ENCODE data around the gene DDX31.

The DDX31 gene

DNA sequence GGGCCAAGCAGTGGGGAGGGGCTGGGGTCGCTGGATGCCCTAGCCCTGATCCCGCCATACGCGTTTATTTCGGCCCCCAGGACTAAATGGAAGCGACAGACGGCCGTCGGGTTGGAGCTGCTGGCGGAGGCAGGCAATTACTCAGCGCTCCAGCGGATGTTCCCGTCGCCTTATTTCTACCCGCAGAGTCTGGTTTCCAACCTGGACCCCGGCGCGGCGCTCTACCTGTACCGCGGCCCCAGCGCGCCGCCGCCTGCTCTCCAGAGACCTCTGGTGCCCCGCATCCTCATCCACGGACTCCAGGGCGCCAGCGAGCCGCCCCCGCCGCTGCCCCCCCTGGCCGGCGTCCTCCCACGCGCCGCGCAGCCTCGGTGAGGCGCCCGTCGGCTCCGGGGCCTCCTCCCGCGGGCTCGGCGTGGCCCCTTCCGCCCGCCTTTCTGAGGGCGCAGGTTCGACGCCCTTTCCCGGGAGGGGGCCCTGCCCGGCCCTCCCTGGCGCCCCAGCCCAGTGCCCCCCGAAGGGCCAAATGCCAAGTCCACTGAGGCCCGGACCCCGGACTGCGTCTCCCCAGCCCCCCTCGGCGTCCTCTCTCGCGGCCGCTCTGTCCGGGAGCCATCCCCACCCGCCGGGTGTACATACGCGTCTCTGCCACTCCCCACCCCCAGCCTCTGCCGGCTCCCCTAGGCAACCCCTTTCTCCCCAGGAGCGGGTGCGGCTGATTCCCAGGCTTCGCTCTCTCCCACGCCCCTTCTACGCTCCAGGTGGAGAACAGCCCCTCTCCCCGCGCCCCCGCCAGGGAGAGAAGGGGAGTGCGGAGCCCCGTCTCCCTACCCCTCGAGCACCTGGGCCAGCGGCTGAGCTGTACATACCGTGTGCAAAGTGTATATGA lies 80.4 kb downstream of the DDX31 start:
- H3K4me3 ChIP-seq (ENCODE audit: low read depth, low read length), result no peak overlapping the region
- TF ChIP-seq, protein P1, sequence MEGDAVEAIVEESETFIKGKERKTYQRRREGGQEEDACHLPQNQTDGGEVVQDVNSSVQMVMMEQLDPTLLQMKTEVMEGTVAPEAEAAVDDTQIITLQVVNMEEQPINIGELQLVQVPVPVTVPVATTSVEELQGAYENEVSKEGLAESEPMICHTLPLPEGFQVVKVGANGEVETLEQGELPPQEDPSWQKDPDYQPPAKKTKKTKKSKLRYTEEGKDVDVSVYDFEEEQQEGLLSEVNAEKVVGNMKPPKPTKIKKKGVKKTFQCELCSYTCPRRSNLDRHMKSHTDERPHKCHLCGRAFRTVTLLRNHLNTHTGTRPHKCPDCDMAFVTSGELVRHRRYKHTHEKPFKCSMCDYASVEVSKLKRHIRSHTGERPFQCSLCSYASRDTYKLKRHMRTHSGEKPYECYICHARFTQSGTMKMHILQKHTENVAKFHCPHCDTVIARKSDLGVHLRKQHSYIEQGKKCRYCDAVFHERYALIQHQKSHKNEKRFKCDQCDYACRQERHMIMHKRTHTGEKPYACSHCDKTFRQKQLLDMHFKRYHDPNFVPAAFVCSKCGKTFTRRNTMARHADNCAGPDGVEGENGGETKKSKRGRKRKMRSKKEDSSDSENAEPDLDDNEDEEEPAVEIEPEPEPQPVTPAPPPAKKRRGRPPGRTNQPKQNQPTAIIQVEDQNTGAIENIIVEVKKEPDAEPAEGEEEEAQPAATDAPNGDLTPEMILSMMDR (IDR thresholded peaks at IDR 0.05; ENCODE audit: control insufficient read depth, extremely low read depth, insufficient read depth), result no peak
- DNase-seq (ENCODE audit: low read depth), result no peak

DNA sequence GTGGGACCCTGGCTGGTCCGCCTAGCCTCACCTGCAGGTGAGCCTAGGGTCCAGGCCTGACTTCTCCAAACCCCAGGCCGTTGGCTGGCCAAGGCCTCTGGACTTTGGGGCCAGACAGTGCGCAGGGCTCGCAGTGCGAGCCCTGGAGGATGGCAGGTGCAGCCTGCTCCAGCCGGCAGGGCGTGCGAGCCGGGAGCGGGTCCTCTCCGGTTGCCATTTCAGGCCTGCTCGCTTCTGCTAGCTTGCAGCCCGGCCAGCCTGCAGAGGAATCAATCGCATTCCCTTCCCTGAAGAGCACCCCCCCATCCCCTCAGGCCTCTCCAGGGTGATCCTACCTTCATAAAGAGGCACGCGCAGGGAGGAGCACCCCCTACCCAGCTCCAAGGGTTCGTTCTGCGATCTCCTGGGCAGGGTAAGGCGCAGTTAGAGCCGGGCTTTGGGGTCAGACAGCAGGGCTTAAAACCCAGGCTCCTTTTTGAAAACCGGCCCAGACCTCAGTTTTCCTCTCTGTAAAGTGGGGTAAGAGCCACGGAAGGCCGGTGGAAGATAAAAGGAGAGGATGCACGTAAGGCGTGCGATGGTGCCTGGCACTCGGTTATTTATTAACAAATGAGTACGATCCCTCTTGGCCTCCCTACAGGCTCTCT lies 81.2 kb downstream of the DDX31 start:
- TF ChIP-seq, protein P1 (IDR thresholded peaks at IDR 0.05; ENCODE audit: control insufficient read depth, extremely low read depth, insufficient read depth), result no peak
- DNase-seq (ENCODE audit: low read depth), result no peak
- no peak overlapping the region for H3K4me3 ChIP-seq (ENCODE audit: low read depth, low read length)

DNA sequence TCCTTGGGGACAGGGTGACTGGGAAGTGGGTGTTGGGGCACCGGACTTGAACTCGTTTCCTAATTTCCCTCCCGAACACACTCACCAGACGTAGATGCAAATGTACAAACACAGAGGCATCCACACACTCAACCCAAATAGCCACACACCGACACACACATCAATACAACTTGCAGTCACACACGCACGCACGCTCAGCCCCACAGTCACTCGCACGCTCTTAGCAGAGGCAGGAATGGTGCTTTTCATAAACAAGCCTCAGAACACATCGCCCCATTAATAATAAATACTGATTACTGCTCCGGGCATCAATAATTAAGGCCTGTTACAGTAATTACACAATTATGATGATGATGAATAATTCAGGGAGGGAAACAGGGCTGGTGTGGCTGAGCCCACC lies 81.7 kb downstream of the DDX31 start:
- no peak for DNase-seq (ENCODE audit: low read depth)
- TF ChIP-seq, protein P1 (IDR thresholded peaks at IDR 0.05; ENCODE audit: control insufficient read depth, extremely low read depth, insufficient read depth), result no peak
- H3K4me3 ChIP-seq (ENCODE audit: low read depth, low read length), result no peak overlapping the region

DNA sequence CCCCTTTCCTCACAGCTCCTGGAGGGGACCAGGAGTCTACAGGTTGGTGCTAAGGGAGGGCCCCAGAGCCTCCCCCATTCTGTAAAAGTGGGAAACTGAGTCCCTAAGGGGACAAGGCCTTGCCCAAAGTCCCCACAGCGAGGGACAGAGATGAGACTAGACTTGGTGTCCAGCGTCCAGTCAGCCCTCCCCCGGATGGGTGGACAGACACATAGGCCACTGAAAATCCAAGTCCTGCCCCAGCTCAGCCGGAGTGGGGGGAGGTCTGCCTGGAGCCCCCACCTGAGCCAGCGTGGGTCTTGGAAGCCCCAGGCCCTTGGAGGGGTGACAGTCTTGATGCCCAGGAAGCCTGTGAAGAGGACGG lies 82.2 kb downstream of the DDX31 start:
- no peak overlapping the region for H3K4me3 ChIP-seq (ENCODE audit: low read depth, low read length)
- DNase-seq (ENCODE audit: low read depth), result no peak
- TF ChIP-seq, protein P1 (IDR thresholded peaks at IDR 0.05; ENCODE audit: control insufficient read depth, extremely low read depth, insufficient read depth), result no peak

DNA sequence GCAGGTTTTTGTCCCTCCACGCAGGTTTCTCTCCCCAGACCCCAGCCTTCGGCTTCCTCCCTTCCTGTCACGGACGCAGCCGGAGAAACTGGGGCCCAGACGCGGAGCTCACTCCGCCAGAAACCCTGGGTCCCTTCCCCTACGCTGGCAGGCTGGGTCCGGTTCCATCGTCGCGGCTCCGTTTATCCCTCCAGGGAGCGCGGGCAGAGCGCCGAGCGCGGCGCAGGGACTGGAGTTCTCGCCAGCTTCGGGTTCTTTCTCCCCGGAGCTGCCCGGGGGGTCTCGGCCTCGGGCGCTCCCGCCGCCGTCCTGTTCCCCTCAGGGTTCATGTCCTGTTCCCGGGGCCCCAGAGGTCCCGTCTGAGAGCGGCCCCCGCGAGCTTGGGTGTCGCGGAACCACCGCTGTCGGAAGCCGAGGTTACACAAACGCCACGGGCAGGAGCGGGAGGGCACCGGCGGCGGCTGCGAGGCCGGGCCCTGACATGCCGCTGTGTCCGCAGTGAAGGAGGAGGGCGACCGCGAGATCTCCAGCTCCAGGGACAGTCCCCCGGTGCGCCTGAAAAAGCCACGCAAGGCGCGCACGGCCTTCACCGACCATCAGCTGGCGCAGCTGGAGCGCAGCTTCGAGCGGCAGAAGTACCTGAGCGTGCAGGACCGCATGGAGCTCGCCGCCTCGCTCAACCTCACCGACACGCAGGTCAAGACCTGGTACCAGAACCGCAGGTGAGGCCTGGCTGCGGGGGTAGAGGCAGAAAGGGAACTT lies 82.8 kb downstream of the DDX31 start:
- H3K4me3 ChIP-seq (ENCODE audit: low read depth, low read length), result no peak overlapping the region
- TF ChIP-seq, protein P1 (IDR thresholded peaks at IDR 0.05; ENCODE audit: control insufficient read depth, extremely low read depth, insufficient read depth), result no peak
- no peak for DNase-seq (ENCODE audit: low read depth)

DNA sequence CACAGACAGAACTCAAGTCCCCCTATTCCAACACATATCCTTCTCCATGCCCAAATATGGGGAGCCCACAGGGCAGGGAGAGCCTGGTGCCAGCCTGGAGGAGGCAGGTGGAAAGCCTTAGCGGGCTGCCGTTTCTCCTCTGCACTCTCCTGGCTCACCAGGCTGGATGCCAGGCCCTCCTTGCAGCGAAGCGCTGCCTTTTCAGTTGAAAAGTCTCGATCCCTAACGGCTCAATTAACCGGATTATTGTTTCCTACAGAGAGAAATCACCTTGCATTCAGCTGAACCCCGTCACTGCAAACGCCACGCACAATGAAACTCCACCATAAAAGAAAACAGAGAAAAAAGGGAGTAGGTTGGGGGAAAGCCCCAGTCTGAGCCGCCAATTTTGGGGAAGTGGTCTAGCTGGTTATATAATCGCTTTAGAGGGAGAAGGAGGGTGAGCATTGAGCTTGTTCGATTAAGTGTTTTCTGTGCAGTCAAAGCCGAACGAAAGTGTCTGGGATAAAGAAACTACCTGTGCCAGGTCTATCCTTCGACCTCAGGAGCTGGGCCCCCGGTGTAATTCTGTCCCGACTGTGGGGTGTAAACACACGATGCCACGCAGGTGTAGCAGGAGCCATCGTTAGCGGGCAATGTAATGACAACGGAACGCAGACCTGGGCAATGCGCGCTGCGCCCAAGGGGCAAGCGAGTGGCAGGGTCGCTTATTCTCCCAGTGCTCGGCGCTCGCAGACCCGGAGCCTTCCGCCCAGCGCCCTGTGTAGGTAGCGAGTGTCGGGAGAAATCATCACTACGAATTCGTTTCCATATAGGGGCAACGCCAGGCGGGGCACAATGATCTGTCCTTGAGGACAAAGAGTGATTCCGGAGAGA lies 83.6 kb downstream of the DDX31 start:
- TF ChIP-seq, protein P1 (IDR thresholded peaks at IDR 0.05; ENCODE audit: control insufficient read depth, extremely low read depth, insufficient read depth), result no peak
- DNase-seq (ENCODE audit: low read depth), result no peak
- H3K4me3 ChIP-seq (ENCODE audit: low read depth, low read length), result no peak overlapping the region

All from LNCaP clone FGC (cell line).